GM10266 (cell line): Measurements from ENCODE around the gene TGM3.

Source experiments
- DNase-seq: peaks from one replicate; pipeline ENCODE4 v3.0.0; 2012; ENCODE audit errors: extremely low spot score
- CTCF ChIP-seq: IDR thresholded peaks from 2 replicates; pipeline ENCODE4 v1.5.1; 2012; ENCODE audit warnings: mild to moderate bottlenecking, low read depth; ENCODE audit not compliant: control insufficient read depth, insufficient read depth; ENCODE audit errors: missing control alignments

TGM3 gene

DNA sequence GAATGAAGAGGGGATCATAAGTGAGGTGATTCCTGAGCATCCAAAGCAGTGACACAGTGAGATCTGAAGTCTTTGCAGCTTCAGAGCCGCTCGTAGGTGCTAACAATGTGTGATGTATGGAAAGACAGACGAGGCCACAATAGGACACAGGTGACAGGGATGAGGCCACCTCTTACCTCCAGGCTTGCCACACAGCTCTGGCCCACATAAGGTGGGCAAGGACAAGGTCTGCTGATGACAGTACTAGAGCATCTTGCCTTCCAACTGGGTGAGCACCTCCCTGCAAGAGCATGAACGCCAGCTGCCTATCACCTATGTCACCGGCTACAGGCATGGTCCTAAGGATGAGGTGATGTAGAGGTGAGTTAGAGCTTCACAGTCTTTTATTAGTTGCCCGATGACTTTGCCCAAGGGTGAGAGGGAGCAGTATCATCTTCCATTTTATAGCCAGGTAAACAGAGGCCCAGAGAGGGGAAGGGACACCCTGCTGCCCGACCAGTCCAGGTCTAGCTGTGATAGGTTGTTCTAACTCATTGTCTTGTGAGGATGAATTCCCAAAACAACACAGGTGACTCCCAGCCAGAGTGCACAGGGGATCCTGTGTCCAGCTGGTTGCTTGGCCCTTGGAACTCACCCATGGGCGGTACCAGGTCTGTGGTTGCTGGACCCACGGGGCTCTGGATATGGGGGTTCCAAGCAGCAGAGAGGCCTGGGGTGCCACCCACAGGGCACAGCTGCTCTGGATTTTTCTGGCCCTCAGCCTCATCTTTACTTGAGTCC is 78.7 kb downstream of the TGM3 start:
- DNase-seq: no peak
- TF ChIP-seq CTCF: no peak

- no peak for TF ChIP-seq CTCF
- DNase-seq: no peak
Observed at GRCh38 chr20:2378893-2379292, 83.1 kb downstream of the TGM3 start.

DNA sequence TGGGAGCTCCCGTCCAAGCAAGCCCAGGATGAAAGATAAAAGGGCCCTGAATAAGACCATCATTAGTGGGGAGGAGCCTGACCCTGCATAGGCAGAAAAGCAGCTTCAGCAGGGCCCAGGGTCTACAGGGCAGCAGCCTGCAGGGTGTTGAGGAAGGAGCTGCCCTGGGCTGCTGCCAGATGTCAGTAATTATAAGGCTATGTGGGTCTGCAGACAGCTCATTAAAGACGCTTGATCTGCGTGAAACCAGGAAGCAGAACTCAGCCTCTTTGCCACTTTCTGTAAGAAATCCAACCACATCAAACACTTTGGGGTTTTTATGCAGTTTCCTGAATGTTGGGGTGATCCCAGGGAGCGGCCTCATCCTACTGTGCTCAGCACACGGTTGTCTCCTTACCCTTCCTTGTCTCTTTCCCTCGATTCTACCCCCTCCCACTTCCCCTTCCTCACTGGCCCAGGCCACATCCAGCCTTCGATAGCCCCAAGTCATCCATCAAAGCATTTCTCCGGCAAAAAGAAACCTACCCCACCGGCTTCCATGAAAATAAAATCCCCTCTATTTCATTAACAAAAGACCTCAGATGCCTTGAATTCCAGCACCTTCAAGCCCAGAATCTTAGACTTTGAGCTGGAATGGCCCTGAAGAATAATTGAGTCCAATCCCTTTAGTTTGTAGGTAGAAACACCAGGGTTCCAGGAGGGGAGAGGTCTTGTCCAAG is 83.9 kb downstream of the TGM3 start:
- no peak for TF ChIP-seq CTCF
- no peak for DNase-seq

DNA sequence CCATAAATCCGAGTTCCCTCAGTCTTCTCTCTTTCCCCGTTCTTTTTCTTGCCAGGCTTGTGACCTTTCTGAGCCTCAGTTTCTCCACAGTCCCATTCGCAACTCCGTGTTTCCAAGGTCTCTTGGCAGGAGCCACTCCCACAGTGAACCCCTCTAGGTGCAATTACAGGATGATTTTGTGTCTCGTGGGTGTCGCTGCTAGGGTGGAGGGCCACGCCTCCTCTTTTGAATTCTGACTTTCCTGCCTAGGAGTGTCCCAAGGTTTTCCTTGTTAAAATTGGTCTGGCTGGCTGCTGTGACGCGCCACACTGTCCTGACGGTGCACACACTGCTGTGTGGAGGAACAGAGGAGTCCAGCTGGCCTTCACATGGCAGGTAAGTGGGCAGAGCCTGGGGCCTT is 84.8 kb downstream of the TGM3 start, which contains the start of gene TGM6:
TSS of gene TGM6 (plus strand) at position 301 of the 400 bp plus-strand sequence. CDS start at position 369, 68 bp downstream.
- TF ChIP-seq CTCF: no peak
- no peak for DNase-seq

DNA sequence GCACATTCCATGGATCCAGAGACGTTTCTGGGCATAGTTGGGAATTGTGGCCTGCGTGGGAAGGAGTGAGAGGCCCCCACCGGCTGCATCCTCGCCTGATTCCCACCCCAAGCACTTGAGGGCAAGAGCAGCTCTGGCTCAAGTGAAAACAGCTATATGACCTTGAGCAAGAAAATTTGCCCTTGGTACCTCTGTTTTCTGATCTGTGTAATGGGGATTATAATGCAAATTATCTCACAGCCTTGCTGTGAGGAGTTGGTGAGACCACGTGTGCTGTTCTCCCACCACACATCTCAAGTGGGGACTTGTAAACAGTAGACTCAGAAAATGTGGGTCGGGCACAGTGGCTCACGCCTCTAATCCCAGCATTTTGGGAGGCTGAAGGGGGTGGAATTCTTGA is 85.5 kb downstream of the TGM3 start:
- no peak for TF ChIP-seq CTCF
- DNase-seq: no peak

- no peak for DNase-seq
- no peak for TF ChIP-seq CTCF
Observed at GRCh38 chr20:2382833-2383232, 87.0 kb downstream of the TGM3 start.

DNA sequence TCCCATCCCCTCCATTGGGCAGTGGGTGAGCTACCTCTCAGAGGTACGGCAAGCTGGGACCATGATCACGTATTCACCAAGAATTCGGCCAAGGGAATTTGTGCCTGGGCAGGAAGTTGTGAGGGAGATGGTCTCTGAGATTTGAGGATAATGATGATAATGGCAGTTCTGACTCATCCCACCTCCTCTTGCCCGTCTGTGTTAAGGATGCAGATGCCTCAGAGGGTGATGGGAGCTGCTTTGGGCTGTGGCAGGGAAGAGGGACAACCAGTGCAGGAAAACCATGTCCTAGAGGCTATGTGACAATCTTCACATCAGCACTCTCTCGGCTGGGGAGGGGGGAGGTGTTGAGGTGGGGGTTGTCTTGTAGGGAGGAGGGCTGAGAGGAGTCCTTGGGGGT is 89.2 kb downstream of the TGM3 start:
- DNase-seq: no peak
- TF ChIP-seq CTCF: no peak
